ENCODE results near the gene GREM1. TPM values are rescaled to one million over a fixed set of nuclear protein-coding genes. Genes with fewer than 3 reads are reported as not detected.
A peak's percentile ranks its signal among the peaks of the same experiment; 100 is the strongest.

GREM1 gene
- polyA plus RNA-seq, 1 of the 3 experiments (the other 2 are of a cell fraction): 23.9 TPM

DNA sequence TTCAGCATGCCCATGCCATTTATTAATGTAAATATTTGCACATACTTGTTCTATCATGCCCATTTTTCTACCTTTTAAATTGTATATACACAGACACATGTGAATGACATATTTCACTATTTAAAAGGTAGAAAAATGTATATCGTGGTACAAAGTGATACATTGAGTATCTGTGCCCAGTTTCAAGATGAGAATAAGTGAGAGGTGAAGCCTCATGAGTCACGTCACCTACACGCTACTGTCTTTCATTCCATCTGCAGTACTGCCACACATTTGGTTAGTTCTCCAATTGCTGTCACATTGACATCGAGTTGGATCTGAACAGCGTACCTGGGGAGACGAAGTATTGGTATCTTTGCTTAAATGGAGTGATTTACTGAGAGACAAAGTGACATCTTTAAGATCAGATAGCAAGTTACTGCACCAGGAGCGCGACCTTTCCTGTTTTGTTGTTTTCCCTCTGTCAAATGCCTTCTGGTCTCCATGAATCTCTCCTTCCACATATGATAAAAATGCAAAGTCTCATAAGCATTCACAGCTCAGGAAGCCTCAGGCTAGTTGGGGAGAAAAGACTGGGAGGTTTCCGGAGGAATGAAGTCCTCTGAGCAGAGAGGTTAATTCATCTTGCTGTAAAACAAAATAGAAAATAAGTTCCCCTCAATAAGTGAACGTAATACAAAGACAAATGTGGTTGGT is 12.0 kb downstream of the GREM1 start:
- CTCF ChIA-PET: no interaction called here
- Histone ChIP-seq H3K27me3 (ENCODE audit: insufficient read depth) (no peaks in the 10 kb centered on the region), H4K20me1 (ENCODE audit: insufficient read depth) (peaks cover 9% of the 10 kb centered on the region; the same call in 1 of the 2 replicates), H3K9me2 (no peaks in the 10 kb centered on the region), H3K9me3 (no peaks in the 10 kb centered on the region), H3F3A (replicated peaks; ENCODE audit: insufficient read depth) (peaks cover 82% of the 10 kb centered on the region), H3K9ac (no peak overlapping the region), H3K36me3 (replicated peaks in 1 of 2; ENCODE audit: control insufficient read depth in 1 of 2, insufficient read depth in 2 of 2, low read length in 1 of 2) (peaks cover 9 to 80% of the 10 kb centered on the region in 2 experiments), H2AFZ (ENCODE audit: low read depth) (no peak overlapping the region), H3K4me3 (ENCODE audit: low read depth in 2 of 2, low read length in 1 of 2) (no peak overlapping the region), H3K27ac (ENCODE audit: low read depth in 2 of 2, low read length in 1 of 2) (peak overlapping the region in 1 of 2 experiments; percentile 22; a peak in 2 of 4 replicates), H3K4me2 (no peak overlapping the region), H3K4me1 (ENCODE audit: control insufficient read depth in 1 of 2, insufficient read depth in 2 of 2, low read depth in 1 of 2, low read length in 1 of 2) (no peaks in the 10 kb centered on the region), H3K79me2 (ENCODE audit: insufficient read depth) (peaks cover 73% of the 10 kb centered on the region)
- TF ChIP-seq GABPA (IDR thresholded peaks at IDR 0.05; ENCODE audit: low read depth) (no peak), SMC3 (IDR thresholded peaks at IDR 0.05; ENCODE audit: low read depth, low read length) (no peak), RXRA (IDR thresholded peaks at IDR 0.05; ENCODE audit: borderline replicate concordance, low read depth) (no peak), IRF3 (IDR thresholded peaks at IDR 0.05; ENCODE audit: low read depth, low read length) (no peak), RAD21 (IDR thresholded peaks at IDR 0.05; ENCODE audit: low read length) (no peak), SIN3A (IDR thresholded peaks at IDR 0.05; ENCODE audit: borderline replicate concordance, low read depth, low read length) (no peak), TAF1 (IDR thresholded peaks at IDR 0.05; ENCODE audit: borderline replicate concordance, low read depth, low read length) (no peak), FOSL2 (IDR thresholded peaks at IDR 0.05; ENCODE audit: borderline replicate concordance, low read depth) (no peak), YY1 (IDR thresholded peaks at IDR 0.05; ENCODE audit: low read depth) (no peak), RFX5 (IDR thresholded peaks at IDR 0.05; ENCODE audit: low read length) (no peak), ZBTB33 (IDR thresholded peaks at IDR 0.05; ENCODE audit: borderline replicate concordance, low read depth) (no peak), PBX3 (IDR thresholded peaks at IDR 0.05) (no peak), MXI1 (IDR thresholded peaks at IDR 0.05; ENCODE audit: low read depth, low read length) (no peak), GATA2 (CRISPR knock-in tag; IDR thresholded peaks at IDR 0.05) (no peak), POLR2AphosphoS5 (IDR thresholded peaks at IDR 0.05; ENCODE audit: low read depth, low read length) (no peak), JUND (IDR thresholded peaks at IDR 0.05) (no peak), NRF1 (IDR thresholded peaks at IDR 0.05; ENCODE audit: low read depth, low read length) (no peak), MAX (IDR thresholded peaks at IDR 0.05; ENCODE audit: low read depth) (no peak)
- TF ChIP-seq, protein P1, sequence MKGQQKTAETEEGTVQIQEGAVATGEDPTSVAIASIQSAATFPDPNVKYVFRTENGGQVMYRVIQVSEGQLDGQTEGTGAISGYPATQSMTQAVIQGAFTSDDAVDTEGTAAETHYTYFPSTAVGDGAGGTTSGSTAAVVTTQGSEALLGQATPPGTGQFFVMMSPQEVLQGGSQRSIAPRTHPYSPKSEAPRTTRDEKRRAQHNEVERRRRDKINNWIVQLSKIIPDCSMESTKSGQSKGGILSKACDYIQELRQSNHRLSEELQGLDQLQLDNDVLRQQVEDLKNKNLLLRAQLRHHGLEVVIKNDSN (IDR thresholded peaks at IDR 0.05; ENCODE audit: borderline replicate concordance, low read depth): no peak
- TF ChIP-seq, protein P2, sequence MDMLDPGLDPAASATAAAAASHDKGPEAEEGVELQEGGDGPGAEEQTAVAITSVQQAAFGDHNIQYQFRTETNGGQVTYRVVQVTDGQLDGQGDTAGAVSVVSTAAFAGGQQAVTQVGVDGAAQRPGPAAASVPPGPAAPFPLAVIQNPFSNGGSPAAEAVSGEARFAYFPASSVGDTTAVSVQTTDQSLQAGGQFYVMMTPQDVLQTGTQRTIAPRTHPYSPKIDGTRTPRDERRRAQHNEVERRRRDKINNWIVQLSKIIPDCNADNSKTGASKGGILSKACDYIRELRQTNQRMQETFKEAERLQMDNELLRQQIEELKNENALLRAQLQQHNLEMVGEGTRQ (IDR thresholded peaks at IDR 0.05; ENCODE audit: borderline replicate concordance, low read depth, low read length): no peak
- DNase-seq: no peak
- WGBS (ENCODE audit: low lambda C conversion rate): 86% methylated on average over 10 of the region's 10 CpGs
- POLR2A ChIA-PET: no interaction called here

Data from SK-N-SH (cell line).